PFSK-1 (cell line): ENCODE results near the gene SERHL2.

Experiments used
- FOXP2 ChIP-seq: optimal IDR thresholded peaks from 2 replicates; pipeline ENCODE3; 2011; ENCODE audit warnings: borderline replicate concordance, control low read depth, inconsistent platforms; ENCODE audit not compliant: insufficient read depth; ENCODE audit errors: extremely low read length, extremely low read depth
- POLR2AphosphoS5 ChIP-seq: IDR thresholded peaks from 2 replicates; pipeline ENCODE4 v1.6.1; 2012; ENCODE audit warnings: low read depth, mild to moderate bottlenecking, control low read depth, low read length, moderate library complexity
- SIN3A ChIP-seq: IDR thresholded peaks from 2 replicates; pipeline ENCODE4 v1.6.1; 2012; ENCODE audit warnings: mild to moderate bottlenecking, low read length, moderate library complexity, borderline replicate concordance; ENCODE audit not compliant: insufficient read depth
- TAF1 ChIP-seq: IDR thresholded peaks from 2 replicates; pipeline ENCODE4 v1.6.1; 2012; ENCODE audit warnings: low read length, control low read depth, borderline replicate concordance; ENCODE audit not compliant: insufficient read depth
- TF ChIP-seq, protein P1 (sequence below), 2 experiments: IDR thresholded peaks; 2 replicates each; pipeline versions ENCODE4 v1.6.1 to v1.8.0; 2011 to 2012; ENCODE audit warnings: low read depth in 2 of 2, low read length in 2 of 2, control low read depth in 1 of 2, inconsistent platforms in 1 of 2, mild to moderate bottlenecking in 1 of 2, moderate library complexity in 1 of 2; ENCODE audit not compliant: insufficient read depth in 1 of 2

The SERHL2 gene

DNA sequence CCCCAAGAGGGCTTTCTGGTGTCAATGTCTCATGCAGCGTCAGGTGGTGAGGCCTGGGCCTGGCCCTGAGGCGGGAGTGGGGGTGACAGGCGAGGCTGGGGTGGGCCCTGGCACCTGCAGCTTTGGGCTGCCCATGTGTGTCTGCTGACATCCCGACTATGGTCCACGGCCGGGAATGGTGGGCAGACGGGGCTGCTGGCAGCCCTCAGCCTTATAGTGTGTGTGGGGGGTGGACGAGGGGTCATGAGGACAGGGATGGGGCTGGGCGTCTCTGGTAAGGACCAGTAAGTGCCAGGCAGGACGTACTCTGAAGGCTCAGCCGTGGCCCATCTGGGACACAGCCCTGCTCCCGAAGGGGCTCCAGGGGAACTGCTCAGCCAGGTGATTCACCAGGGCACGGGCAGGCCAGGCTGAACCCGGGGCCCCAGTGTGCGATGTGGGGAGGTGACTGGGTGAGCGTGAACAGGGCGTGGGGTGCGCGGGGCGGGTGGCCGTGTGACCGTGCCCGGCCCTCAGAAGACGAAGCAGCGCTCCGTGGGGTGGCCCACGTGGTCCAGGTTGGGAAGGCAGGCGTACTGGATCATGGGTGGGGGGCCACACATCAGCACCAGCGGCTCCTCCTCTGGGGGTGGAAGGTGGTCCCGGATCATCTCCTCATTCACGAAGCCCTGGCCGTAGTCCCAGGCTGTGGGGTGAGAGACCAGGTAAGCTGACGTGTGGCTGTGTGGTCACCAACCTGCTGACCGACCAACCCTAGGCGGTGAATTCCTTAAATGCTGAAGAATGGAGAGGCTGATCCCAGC, 65.7 kb downstream of the SERHL2 start:
- TF ChIP-seq POLR2AphosphoS5: no peak
- no peak for TF ChIP-seq FOXP2
- TF ChIP-seq TAF1: no peak
- TF ChIP-seq SIN3A: no peak
- TF ChIP-seq, protein P1, sequence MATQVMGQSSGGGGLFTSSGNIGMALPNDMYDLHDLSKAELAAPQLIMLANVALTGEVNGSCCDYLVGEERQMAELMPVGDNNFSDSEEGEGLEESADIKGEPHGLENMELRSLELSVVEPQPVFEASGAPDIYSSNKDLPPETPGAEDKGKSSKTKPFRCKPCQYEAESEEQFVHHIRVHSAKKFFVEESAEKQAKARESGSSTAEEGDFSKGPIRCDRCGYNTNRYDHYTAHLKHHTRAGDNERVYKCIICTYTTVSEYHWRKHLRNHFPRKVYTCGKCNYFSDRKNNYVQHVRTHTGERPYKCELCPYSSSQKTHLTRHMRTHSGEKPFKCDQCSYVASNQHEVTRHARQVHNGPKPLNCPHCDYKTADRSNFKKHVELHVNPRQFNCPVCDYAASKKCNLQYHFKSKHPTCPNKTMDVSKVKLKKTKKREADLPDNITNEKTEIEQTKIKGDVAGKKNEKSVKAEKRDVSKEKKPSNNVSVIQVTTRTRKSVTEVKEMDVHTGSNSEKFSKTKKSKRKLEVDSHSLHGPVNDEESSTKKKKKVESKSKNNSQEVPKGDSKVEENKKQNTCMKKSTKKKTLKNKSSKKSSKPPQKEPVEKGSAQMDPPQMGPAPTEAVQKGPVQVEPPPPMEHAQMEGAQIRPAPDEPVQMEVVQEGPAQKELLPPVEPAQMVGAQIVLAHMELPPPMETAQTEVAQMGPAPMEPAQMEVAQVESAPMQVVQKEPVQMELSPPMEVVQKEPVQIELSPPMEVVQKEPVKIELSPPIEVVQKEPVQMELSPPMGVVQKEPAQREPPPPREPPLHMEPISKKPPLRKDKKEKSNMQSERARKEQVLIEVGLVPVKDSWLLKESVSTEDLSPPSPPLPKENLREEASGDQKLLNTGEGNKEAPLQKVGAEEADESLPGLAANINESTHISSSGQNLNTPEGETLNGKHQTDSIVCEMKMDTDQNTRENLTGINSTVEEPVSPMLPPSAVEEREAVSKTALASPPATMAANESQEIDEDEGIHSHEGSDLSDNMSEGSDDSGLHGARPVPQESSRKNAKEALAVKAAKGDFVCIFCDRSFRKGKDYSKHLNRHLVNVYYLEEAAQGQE (IDR thresholded peaks at IDR 0.05; ENCODE audit: insufficient read depth in 1 of 2, low read depth in 2 of 2, low read length in 2 of 2): no peak

DNA sequence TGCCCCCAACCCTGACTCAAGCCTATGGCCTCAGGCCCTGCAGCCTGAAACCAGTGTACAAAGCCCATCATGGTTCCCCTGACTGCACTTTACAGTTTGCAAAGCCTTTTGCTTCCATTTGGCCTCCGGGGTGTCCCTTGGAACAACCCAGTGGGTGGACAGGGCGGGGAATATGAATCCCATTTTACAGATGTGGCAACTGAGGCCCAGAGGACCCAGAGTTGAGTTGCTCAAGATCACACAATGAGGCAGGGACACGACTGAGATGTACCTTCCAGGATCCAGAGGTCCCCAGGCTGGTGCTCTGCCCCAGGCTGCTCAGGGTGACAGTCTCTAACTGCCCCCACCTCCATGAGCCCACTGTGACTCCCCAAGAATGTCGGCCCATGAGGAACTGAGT, 66.3 kb downstream of the SERHL2 start:
- TF ChIP-seq SIN3A: no peak

DNA sequence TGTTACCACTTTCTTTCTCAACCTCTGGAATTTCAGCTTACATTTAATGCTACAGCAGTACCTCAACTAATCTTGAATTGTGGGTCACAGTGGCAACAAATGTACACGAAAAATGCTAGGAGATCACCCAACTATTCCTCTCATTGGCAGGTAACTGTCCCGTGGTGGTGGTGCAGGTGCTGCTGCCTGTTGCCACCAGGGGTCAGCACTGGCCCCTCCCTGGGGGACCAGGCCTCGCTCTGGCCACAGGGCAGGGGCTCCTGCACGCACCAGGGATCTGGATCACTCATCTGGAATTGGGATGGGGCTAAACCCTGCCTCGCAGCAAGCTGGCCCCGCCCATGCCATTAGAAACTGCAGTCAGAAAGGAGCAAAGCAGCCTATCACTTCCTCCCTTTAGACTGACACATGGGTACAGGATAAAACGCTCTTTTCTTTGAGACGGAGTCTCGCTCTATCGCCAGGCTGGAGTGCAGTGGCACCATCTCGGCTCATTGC, 67.8 kb downstream of the SERHL2 start:
- TF ChIP-seq, protein P1 (IDR thresholded peaks at IDR 0.05; ENCODE audit: insufficient read depth in 1 of 2, low read depth in 2 of 2, low read length in 2 of 2): no peak

DNA sequence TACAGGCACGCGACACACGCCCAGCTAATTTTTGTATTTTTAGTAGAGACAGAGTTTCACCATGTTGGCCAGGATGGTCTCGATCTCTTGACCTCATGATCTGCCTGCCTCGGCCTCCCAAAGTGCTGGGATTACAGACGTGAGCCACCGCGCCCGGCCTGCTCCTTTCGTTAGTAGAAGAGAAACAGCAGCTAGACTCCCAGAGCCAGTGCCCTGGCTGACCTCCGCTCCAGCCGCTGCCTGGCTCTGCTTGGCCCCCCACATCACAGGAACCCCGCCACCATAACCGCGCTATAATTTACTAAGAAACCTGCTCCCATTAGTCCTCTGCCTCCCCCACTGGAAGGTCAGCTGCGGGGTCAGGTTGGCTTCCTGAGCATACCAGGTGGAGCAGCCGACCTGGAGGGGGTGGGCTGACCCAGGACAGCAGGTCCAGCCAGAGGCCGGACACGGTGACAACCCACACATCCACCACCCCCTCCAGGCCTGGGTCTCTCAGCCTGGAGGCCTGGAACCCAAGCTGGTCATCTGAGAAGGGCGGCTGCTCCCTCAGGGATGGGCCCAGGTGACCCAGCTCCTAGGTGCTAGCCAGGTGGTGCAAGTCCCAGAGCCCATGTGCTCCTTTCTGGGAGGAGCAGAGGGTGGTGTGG, 68.4 kb downstream of the SERHL2 start:
- TF ChIP-seq TAF1 (no peak), SIN3A (no peak), POLR2AphosphoS5 (no peak)
- TF ChIP-seq, protein P1 (IDR thresholded peaks at IDR 0.05; ENCODE audit: insufficient read depth in 1 of 2, low read depth in 2 of 2, low read length in 2 of 2): no peak

DNA sequence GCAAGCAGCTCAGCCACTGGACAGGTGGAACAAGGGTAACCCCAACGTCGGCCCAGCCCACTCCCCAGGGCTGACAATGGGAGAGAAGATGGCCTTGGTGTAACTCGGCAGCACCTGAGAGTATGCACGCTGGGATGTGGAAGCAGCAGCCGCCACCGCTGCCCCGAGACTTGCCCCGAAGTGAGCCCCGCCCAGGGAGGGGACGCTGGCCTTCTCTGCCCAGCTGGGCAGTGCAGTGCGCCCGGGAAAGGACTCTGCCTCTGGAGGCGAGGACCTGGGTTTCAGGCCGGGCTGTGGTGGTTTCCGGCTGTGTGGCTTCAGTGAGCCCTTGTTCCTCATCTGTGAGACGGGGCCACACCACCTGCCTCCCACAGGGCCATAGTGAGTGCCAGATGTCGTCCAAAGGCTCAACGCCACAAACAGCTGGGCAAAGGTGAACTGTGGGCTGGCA, 69.6 kb downstream of the SERHL2 start:
- TF ChIP-seq SIN3A: no peak
- TF ChIP-seq, protein P1 (IDR thresholded peaks at IDR 0.05; ENCODE audit: insufficient read depth in 1 of 2, low read depth in 2 of 2, low read length in 2 of 2): no peak
- TF ChIP-seq FOXP2: no peak
- TF ChIP-seq TAF1: no peak
